HepG2 (cell line): ENCODE measurements around the gene PHAX. TPM values are rescaled to one million over a fixed set of nuclear protein-coding genes. Genes with fewer than 3 reads are reported as not detected.
A peak's percentile ranks its signal among the peaks of the same experiment; 100 is the strongest.

ENCODE experiments used
- ERF ChIP-seq: IDR thresholded peaks from 2 replicates; pipeline ENCODE4 v1.6.1; 2018; ENCODE audit warnings: missing biosample characterization, missing genetic modification reagents
- NFE2L2 ChIP-seq: fragments of 150-350 bp; IDR thresholded peaks from 2 replicates; pipeline ENCODE4 v1.6.1; 2014; ENCODE audit warnings: low read length
- POLR2G ChIP-seq: fragments of 200-400 bp; formaldehyde crosslinking; IDR thresholded peaks from 2 replicates; pipeline ENCODE4 v1.6.1; 2018; ENCODE audit warnings: mild to moderate bottlenecking, low read depth, low read length, moderate library complexity
- ZSCAN9 ChIP-seq: IDR thresholded peaks from 2 replicates; pipeline ENCODE4 v1.6.1; 2016; ENCODE audit warnings: borderline replicate concordance
- polyA plus RNA-seq, 8 experiments: library from polyadenylated mRNA; depleted of rRNA in 3 of 8; stranded (reverse) in 7 of 8; unstranded in 1 of 8; fragments of >200 nt; fragmentation: Illumina TruSeq in 4 of 8; extraction: Trizol in 4 of 8; gene quantifications; 2 replicates each; pipeline versions ENCODE4 v1.2.1 to v1.2.3, GENCODE V29; 2011 to 2016; ENCODE audit warnings: low read depth in 4 of 8, missing spikeins in 1 of 8, mixed read lengths in 1 of 8; ENCODE audit not compliant: insufficient read depth in 1 of 8
- total RNA-seq, 5 experiments: library from RNA; depleted of rRNA; stranded (reverse); fragments of >200 nt; fragmentation: Illumina TruSeq; extraction: Trizol; gene quantifications; 2 replicates each; pipeline ENCODE4 v1.2.3, GENCODE V29; 2016; ENCODE audit warnings: low read depth in 1 of 5
- TF ChIP-seq, protein P1 (sequence below): sonication (generic); formaldehyde crosslinking; IDR thresholded peaks from 2 replicates; pipeline ENCODE4 v1.5.0; 2020; ENCODE audit warnings: mild to moderate bottlenecking, missing genetic modification reagents, borderline replicate concordance
- TF ChIP-seq, protein P2 (sequence below): sonication (generic); formaldehyde crosslinking; IDR thresholded peaks from 2 replicates; pipeline ENCODE4 v1.4.0; 2020; ENCODE audit warnings: missing genetic modification reagents, mild to moderate bottlenecking, borderline replicate concordance
- TF ChIP-seq, protein P3 (sequence below): sonication (generic); formaldehyde crosslinking; IDR thresholded peaks from 2 replicates; pipeline ENCODE4 v1.4.0; 2020; ENCODE audit warnings: mild to moderate bottlenecking, missing genetic modification reagents
- TF ChIP-seq, protein P4 (sequence below): sonication (generic); formaldehyde crosslinking; IDR thresholded peaks from 2 replicates; pipeline ENCODE4 v1.4.0; 2020; ENCODE audit warnings: mild to moderate bottlenecking, missing genetic modification reagents

The PHAX gene
- total and polyA plus RNA-seq, 2 of the 13 experiments (the other 11 are each of a cell fraction or from before 2014, with no cell fraction given), result 20.0 to 59.7 TPM

DNA sequence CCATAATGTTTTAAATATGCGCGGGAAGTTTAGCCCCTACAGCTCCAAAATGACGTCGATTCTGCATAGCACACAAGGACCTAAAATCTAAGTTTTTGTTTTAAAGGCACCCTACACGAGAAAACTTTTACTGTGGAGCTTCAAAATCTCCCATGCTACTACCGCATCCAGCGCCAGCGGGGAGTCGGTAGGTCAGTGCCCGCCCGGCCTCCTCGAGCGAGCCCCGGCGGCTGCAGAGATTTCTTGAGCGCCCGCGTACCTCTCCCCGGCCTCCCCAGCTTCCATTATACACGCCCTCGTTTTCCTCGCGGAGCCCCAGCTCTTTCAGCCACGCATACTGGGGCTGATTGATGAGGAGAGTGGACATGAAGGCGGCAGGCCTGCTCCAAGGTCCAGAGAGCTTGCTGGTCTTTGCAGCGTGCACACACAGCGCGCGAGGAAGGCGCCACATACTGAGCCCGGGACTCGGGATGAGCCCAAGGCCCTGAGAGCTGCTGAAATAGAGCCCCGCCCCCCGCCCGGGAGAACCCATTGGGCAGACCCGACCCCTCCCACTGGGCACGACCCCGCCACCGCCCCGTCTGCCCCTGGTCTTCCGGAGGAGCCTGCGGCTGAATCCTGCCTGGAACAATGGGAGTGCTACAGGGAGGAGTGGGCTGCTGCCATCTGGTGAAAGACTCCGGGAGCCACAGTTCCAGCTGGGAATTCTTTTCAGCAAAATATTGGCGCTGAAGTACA is 5.8 kb upstream of the PHAX start, which contains the start of gene ALDH7A1 (continued):
- TF ChIP-seq, protein P1, sequence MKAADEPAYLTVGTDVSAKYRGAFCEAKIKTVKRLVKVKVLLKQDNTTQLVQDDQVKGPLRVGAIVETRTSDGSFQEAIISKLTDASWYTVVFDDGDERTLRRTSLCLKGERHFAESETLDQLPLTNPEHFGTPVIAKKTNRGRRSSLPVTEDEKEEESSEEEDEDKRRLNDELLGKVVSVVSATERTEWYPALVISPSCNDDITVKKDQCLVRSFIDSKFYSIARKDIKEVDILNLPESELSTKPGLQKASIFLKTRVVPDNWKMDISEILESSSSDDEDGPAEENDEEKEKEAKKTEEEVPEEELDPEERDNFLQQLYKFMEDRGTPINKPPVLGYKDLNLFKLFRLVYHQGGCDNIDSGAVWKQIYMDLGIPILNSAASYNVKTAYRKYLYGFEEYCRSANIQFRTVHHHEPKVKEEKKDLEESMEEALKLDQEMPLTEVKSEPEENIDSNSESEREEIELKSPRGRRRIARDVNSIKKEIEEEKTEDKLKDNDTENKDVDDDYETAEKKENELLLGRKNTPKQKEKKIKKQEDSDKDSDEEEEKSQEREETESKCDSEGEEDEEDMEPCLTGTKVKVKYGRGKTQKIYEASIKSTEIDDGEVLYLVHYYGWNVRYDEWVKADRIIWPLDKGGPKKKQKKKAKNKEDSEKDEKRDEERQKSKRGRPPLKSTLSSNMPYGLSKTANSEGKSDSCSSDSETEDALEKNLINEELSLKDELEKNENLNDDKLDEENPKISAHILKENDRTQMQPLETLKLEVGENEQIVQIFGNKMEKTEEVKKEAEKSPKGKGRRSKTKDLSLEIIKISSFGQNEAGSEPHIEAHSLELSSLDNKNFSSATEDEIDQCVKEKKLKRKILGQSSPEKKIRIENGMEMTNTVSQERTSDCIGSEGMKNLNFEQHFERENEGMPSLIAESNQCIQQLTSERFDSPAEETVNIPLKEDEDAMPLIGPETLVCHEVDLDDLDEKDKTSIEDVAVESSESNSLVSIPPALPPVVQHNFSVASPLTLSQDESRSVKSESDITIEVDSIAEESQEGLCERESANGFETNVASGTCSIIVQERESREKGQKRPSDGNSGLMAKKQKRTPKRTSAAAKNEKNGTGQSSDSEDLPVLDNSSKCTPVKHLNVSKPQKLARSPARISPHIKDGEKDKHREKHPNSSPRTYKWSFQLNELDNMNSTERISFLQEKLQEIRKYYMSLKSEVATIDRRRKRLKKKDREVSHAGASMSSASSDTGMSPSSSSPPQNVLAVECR (CRISPR knock-in tag), result peak; percentile 90
- TF ChIP-seq ERF, result peak; percentile 72
- TF ChIP-seq POLR2G, result peak; percentile 97
- TF ChIP-seq, protein P2, sequence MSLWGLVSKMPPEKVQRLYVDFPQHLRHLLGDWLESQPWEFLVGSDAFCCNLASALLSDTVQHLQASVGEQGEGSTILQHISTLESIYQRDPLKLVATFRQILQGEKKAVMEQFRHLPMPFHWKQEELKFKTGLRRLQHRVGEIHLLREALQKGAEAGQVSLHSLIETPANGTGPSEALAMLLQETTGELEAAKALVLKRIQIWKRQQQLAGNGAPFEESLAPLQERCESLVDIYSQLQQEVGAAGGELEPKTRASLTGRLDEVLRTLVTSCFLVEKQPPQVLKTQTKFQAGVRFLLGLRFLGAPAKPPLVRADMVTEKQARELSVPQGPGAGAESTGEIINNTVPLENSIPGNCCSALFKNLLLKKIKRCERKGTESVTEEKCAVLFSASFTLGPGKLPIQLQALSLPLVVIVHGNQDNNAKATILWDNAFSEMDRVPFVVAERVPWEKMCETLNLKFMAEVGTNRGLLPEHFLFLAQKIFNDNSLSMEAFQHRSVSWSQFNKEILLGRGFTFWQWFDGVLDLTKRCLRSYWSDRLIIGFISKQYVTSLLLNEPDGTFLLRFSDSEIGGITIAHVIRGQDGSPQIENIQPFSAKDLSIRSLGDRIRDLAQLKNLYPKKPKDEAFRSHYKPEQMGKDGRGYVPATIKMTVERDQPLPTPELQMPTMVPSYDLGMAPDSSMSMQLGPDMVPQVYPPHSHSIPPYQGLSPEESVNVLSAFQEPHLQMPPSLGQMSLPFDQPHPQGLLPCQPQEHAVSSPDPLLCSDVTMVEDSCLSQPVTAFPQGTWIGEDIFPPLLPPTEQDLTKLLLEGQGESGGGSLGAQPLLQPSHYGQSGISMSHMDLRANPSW (CRISPR knock-in tag), result no peak
- TF ChIP-seq, protein P3, sequence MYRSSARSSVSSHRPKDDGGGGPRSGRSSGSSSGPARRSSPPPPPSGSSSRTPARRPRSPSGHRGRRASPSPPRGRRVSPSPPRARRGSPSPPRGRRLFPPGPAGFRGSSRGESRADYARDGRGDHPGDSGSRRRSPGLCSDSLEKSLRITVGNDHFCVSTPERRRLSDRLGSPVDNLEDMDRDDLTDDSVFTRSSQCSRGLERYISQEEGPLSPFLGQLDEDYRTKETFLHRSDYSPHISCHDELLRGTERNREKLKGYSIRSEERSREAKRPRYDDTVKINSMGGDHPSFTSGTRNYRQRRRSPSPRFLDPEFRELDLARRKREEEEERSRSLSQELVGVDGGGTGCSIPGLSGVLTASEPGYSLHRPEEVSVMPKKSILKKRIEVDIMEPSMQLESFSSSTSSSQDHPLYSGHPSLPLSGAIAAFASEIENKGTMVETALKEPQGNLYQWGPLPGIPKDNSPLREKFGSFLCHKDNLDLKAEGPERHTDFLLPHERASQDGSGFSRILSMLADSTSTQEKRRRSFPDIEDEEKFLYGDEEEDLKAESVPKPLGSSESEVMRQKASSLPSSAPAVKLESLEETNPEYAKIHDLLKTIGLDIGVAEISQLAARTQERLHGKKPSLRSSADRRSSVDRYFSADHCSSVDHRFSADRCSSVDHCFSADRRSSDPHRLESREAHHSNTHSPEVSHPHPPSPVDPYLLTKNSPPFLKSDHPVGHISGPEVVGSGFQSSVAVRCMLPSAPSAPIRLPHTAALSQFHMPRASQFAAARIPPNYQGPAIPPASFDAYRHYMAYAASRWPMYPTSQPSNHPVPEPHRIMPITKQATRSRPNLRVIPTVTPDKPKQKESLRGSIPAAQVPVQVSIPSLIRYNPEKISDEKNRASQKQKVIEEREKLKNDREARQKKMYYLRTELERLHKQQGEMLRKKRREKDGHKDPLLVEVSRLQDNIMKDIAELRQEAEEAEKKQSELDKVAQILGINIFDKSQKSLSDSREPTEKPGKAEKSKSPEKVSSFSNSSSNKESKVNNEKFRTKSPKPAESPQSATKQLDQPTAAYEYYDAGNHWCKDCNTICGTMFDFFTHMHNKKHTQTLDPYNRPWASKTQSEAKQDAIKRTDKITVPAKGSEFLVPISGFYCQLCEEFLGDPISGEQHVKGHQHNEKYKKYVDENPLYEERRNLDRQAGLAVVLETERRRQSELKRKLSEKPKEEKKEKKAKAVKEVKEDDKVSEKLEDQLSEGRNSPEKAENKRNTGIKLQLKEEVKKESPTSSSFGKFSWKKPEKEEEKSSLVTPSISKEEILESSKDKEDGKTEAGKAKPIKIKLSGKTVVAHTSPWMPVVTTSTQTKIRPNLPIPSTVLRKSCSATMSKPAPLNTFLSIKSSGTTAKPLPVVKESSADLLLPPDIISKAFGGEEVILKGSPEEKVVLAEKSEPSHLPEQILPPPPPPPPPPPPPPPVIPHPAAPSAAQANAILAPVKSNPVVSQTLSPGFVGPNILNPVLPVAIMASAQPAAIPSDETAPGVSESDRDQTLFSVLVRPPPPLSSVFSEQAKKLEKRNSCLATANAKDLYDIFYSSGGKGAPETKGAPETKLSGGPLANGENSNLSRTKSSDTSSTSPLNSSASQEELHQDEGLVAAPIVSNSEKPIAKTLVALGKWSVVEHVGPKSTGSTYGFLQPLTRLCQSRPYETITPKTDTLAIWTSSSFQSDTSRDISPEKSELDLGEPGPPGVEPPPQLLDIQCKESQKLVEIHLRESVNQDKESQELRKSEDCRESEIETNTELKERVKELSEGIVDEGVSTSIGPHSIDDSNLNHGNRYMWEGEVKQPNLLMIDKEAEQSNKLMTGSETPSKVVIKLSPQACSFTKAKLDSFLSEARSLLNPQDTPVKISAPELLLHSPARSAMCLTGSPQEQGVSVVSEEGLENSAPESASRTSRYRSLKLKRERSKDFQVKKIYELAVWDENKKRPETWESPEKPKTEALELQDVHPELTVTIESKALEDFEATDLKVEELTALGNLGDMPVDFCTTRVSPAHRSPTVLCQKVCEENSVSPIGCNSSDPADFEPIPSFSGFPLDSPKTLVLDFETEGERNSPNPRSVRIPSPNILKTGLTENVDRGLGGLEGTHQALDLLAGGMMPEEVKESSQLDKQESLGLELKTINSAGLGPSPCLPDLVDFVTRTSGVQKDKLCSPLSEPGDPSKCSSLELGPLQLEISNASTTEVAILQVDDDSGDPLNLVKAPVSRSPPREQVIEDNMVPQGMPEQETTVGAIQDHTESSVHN (CRISPR knock-in tag), result no peak
- peak; percentile 68; the same call in 1 of the 2 replicates for TF ChIP-seq ZSCAN9 (CRISPR knock-in tag)
- TF ChIP-seq NFE2L2, result no peak
- TF ChIP-seq, protein P4, sequence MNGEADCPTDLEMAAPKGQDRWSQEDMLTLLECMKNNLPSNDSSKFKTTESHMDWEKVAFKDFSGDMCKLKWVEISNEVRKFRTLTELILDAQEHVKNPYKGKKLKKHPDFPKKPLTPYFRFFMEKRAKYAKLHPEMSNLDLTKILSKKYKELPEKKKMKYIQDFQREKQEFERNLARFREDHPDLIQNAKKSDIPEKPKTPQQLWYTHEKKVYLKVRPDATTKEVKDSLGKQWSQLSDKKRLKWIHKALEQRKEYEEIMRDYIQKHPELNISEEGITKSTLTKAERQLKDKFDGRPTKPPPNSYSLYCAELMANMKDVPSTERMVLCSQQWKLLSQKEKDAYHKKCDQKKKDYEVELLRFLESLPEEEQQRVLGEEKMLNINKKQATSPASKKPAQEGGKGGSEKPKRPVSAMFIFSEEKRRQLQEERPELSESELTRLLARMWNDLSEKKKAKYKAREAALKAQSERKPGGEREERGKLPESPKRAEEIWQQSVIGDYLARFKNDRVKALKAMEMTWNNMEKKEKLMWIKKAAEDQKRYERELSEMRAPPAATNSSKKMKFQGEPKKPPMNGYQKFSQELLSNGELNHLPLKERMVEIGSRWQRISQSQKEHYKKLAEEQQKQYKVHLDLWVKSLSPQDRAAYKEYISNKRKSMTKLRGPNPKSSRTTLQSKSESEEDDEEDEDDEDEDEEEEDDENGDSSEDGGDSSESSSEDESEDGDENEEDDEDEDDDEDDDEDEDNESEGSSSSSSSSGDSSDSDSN (CRISPR knock-in tag), result peak; percentile 87
